ENCODE data around the gene LAMP2.

DNA sequence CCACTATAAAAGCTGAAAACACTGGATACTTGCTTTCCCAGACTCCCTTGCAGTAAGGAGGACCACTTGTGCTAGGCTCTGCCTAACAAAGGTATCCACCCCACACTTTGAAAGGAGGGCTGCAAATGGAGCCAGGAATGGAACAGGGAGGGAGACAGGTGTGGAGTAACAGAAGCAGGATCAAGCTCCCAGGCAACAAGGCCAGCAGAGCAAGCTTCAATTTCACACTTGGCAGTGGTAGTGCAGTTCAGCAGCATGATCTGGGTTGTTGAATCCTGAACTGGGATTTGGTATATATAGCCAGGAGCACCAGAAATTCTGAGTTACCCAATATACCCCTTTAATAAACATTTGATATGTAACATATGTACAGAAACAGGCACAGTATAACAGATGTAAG, 9.8 kb downstream of the LAMP2 start:
- TF ChIP-seq, protein P1, sequence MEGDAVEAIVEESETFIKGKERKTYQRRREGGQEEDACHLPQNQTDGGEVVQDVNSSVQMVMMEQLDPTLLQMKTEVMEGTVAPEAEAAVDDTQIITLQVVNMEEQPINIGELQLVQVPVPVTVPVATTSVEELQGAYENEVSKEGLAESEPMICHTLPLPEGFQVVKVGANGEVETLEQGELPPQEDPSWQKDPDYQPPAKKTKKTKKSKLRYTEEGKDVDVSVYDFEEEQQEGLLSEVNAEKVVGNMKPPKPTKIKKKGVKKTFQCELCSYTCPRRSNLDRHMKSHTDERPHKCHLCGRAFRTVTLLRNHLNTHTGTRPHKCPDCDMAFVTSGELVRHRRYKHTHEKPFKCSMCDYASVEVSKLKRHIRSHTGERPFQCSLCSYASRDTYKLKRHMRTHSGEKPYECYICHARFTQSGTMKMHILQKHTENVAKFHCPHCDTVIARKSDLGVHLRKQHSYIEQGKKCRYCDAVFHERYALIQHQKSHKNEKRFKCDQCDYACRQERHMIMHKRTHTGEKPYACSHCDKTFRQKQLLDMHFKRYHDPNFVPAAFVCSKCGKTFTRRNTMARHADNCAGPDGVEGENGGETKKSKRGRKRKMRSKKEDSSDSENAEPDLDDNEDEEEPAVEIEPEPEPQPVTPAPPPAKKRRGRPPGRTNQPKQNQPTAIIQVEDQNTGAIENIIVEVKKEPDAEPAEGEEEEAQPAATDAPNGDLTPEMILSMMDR (IDR thresholded peaks at IDR 0.05): no peak
- no peak for TF ChIP-seq POLR2AphosphoS5 (IDR thresholded peaks at IDR 0.05)
